Amniotic stem cell (primary cell): Measurements from ENCODE around the gene SPATS2L.

Experiments used
- DNase-seq: peaks from one replicate; lab custom pipeline; 2025; lab: John Stamatoyannopoulos, UW

Gene SPATS2L

GRCh38 chr2:200416878-200417277 lies 110.4 kb downstream of the SPATS2L start:
- DNase-seq: no peak

GRCh38 chr2:200417366-200417765 lies 110.9 kb downstream of the SPATS2L start:
- DNase-seq: no peak

GRCh38 chr2:200418399-200418798 lies 111.9 kb downstream of the SPATS2L start:
- no peak for DNase-seq

GRCh38 chr2:200419325-200419724 lies 112.8 kb downstream of the SPATS2L start:
- DNase-seq: no peak

GRCh38 chr2:200421270-200421669 lies 114.8 kb downstream of the SPATS2L start:
- DNase-seq: no peak

- DNase-seq: no peak
Observed at GRCh38 chr2:200422071-200422470, 115.6 kb downstream of the SPATS2L start.

- no peak for DNase-seq
Observed at GRCh38 chr2:200422532-200423261, 116.2 kb downstream of the SPATS2L start.

GRCh38 chr2:200423541-200423940 lies 117.0 kb downstream of the SPATS2L start:
- no peak for DNase-seq

GRCh38 chr2:200425026-200425821 lies 118.7 kb downstream of the SPATS2L start:
- no peak for DNase-seq

- DNase-seq: no peak
Observed at GRCh38 chr2:200426754-200427153, 120.3 kb downstream of the SPATS2L start.

- DNase-seq: no peak
Observed at GRCh38 chr2:200428961-200429665, 122.6 kb downstream of the SPATS2L start.

GRCh38 chr2:200430017-200430416 lies 123.5 kb downstream of the SPATS2L start:
- no peak for DNase-seq

- DNase-seq: no peak
Observed at GRCh38 chr2:200431996-200432705, 125.7 kb downstream of the SPATS2L start.

- DNase-seq: no peak
Observed at GRCh38 chr2:200435379-200435778, 128.9 kb downstream of the SPATS2L start.

GRCh38 chr2:200438251-200438650 lies 131.8 kb downstream of the SPATS2L start:
- DNase-seq: no peak

- no peak for DNase-seq
Observed at GRCh38 chr2:200438846-200439245, 132.4 kb downstream of the SPATS2L start.

- no peak for DNase-seq
Observed at GRCh38 chr2:200439981-200440380, 133.5 kb downstream of the SPATS2L start.

GRCh38 chr2:200442471-200442870 lies 136.0 kb downstream of the SPATS2L start:
- DNase-seq: no peak

- no peak for DNase-seq
Observed at GRCh38 chr2:200443376-200443775, 136.9 kb downstream of the SPATS2L start.

- no peak for DNase-seq
Observed at GRCh38 chr2:200443916-200444315, 137.4 kb downstream of the SPATS2L start.

GRCh38 chr2:200444530-200444929 lies 138.0 kb downstream of the SPATS2L start:
- no peak for DNase-seq

GRCh38 chr2:200445284-200445683 lies 138.8 kb downstream of the SPATS2L start:
- DNase-seq: no peak
